ENCODE data around the gene DHODH. TPM values are rescaled to one million over a fixed set of nuclear protein-coding genes. Genes with fewer than 3 reads are reported as not detected.

DHODH gene
- total RNA-seq, 2 donors from 2014 or later = 7.3 to 8.0 TPM

Other genes with a start within 250 kb of the DHODH start
- 10 to 100 TPM; 61.8 to 67.3 TPM for gene AP1G1, start 199.9 kb upstream of the DHODH start, total RNA-seq
- gene ATXN1L, start 162.8 kb upstream of the DHODH start, total RNA-seq = 10 to 100 TPM; 26.5 to 26.9 TPM
- gene ZNF821, start 124.6 kb upstream of the DHODH start, total RNA-seq = 1 to 10 TPM; 5.7 to 6.1 TPM
- gene IST1, start 113.2 kb upstream of the DHODH start, total RNA-seq = 100 to 1,000 TPM; 105 to 117 TPM
- under 1 TPM; 0.57 to 0.69 TPM for gene PKD1L3, start 8.3 kb upstream of the DHODH start, total RNA-seq
- gene HP, start 45.8 kb downstream of the DHODH start, total RNA-seq = 10 to 100 TPM in 1 of 2 donors, 1 to 10 TPM in 1; 2.6 to 19.1 TPM
- gene HPR, start 54.5 kb downstream of the DHODH start, total RNA-seq = 1 to 10 TPM in 1 of 2 donors, under 1 TPM in 1; 0.38 to 3.4 TPM
- 10 to 100 TPM in 1 of 2 donors, 1 to 10 TPM in 1; 7.5 to 10.3 TPM for gene TXNL4B, start 84.9 kb downstream of the DHODH start, total RNA-seq
- gene DHX38, start 85.1 kb downstream of the DHODH start, total RNA-seq = 10 to 100 TPM; 44.3 to 50.8 TPM
- gene PMFBP1, start 163.4 kb downstream of the DHODH start, total RNA-seq = under 1 TPM; 0.57 to 0.60 TPM

All from posterior vena cava (tissue), 2 donors.